ENCODE measurements around the gene PAQR5. TPM values are rescaled to one million over a fixed set of nuclear protein-coding genes. Genes with fewer than 3 reads are reported as not detected.
A peak's percentile ranks its signal among the peaks of the same experiment; 100 is the strongest.
"Not testable (repeated sequence)": the region's sequence is repeated elsewhere in the genome, so short reads cannot be mapped to it uniquely, and the experiment has no call there.

Gene PAQR5
- total RNA-seq, 1 experiment from 2014 or later: 3.8 TPM

DNA sequence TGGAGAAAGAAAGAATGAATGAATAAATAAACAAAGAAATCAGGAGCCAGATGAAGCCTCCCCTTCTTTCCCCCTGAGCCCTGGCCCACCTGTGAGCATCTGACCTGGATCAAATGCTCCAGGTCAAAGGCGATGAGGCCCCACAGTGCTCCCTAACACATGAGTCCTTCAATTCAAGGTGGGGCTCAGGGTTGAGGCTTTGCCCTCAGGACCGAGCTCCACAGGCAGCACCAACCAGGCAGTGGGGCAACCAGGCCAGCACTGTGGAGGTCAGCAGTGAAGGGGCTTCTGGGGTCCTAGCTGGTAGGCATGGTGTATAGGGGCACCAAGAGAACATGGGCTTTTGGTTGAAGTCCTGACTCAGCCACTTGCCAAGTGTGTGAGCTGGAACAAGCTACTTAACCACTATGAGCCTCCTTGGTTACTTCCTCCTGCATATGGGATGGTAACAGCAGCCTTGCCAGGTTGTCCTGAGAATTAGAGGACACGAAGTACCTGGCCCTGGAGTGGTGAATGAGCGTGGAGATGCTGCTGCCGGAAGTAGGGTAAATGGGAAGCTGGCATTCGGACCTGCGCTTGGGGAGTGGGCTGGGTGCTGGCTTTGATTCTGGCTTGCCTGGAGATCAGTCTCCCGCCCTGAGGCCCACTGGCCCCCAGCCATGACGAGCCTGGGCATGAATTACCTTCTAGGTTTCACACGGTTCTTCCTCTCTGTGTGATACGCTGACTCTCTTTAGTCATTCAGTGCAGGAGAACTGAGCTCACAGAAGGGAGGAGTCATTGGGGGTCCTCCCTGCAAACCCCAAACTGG is 10.0 kb upstream of the PAQR5 start:
- no peaks in the 10 kb centered on the region for H3K36me3 ChIP-seq (replicated peaks; ENCODE audit: control insufficient read depth, insufficient read depth, low read length)
- no peak for DNase-seq
- H3K27me3 ChIP-seq (ENCODE audit: control insufficient read depth, insufficient read depth, low read length): no peaks in the 10 kb centered on the region; the same call in 1 of the 2 replicates
- no peak overlapping the region for H3K4me3 ChIP-seq (ENCODE audit: insufficient read depth, low read depth, low read length)

DNA sequence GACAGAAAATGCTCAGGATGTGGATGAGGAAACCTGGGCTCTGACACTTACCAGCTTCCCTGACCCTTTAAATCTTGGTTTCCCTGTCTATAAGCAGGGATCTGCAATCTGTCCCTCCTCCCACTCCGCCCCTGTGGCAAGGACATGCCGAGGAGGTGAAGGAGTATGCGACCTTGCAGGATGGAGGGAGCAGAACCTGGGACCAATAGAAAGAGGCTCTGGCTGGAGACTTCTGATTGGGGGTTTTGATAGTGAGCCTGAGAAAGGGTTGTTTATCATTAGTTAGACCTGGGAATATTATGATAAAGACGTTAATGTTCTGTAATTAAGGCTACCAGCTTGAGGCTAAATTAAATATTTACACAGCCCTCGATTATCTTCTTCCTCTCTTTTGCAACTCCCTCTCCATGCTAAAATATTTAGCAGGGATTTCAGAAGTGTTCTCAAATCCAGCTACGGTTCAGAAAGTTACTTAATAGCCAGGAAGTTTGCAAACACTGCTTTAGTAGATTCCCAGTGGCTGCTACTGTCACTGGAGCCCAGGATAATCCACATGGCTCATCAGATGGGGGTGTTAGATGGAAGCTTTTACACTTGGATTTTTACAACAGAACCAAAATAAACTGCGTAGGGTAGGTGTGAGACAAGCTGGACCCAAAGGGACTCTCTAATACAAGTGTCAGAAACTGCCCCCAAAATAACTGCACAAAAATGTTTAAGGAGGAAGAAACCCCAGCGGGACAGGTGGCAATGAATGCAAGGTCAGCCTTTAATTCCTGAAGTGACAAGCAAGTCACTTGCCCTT is 9.2 kb upstream of the PAQR5 start:
- peak; percentile 59 for DNase-seq
- Histone ChIP-seq H3K27me3 (ENCODE audit: control insufficient read depth, insufficient read depth, low read length) (no peaks in the 10 kb centered on the region; the same call in 1 of the 2 replicates), H3K4me3 (ENCODE audit: insufficient read depth, low read depth, low read length) (no peak overlapping the region), H3K36me3 (replicated peaks; ENCODE audit: control insufficient read depth, insufficient read depth, low read length) (no peaks in the 10 kb centered on the region)

DNA sequence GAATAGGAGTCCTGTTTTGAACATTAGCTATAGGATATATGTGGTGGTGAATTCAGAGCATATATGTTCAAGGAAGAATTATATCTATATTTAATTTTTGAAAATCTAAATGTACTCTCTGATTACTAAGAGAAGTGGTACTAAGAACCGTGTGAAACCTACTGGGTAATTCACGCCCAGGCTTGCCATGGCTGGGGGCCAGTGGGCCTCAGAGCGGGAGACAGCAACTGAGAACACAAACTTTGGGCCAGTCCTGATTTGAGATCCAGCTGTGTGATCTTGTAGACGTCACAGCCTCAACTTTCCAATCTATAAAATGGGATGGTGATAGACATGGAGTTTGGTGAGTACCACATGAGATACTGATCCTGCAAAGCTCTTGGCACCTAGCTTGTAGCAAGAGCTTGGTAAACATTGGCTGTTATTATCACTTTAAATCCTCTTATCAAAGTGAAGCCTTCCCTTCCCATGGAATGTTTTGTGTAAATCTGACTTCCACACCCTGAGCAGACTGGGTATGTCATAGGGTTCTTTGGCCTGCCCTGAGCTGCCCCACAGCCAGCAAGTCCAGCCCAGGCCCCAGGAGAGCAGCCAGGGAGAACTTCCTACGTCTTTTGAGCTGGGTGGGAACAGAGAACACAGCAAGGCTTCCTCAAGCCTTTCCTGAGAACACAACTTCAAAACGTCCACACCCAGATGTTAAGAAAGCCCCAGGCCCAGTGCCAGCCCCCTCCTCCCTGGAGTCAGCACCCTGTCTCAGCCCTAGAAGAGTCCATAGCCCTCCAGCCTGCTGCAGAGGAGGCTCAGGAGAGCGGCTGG is 8.2 kb upstream of the PAQR5 start:
- Histone ChIP-seq H3K4me3 (ENCODE audit: insufficient read depth, low read depth, low read length) (no peak overlapping the region), H3K36me3 (replicated peaks; ENCODE audit: control insufficient read depth, insufficient read depth, low read length) (no peaks in the 10 kb centered on the region), H3K27me3 (ENCODE audit: control insufficient read depth, insufficient read depth, low read length) (no peaks in the 10 kb centered on the region; the same call in 1 of the 2 replicates)
- DNase-seq: no peak

DNA sequence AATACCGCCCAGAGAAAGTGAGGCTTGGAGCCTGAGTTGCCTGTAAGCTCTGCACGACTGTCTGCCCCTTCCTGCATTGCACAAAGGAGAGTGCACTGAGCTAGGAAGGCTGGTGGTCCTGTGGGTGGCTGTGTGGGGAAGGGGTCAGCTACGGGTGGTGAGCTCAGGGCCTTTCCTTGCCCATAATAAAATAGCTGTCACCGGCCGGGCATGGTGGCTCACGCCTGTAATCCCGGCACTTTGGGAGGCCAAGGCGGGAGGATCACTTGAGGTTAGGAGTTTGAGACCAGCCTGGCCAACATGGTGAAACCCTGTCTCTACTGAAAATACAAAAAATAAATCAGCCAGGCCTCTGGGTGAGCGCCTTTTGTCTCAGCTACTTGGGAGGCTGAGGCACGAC is 7.1 kb upstream of the PAQR5 start:
- not testable (repeated sequence) for H3K4me3 ChIP-seq (ENCODE audit: insufficient read depth, low read depth, low read length); H3K36me3 ChIP-seq (replicated peaks; ENCODE audit: control insufficient read depth, insufficient read depth, low read length); DNase-seq; H3K27me3 ChIP-seq (ENCODE audit: control insufficient read depth, insufficient read depth, low read length)

DNA sequence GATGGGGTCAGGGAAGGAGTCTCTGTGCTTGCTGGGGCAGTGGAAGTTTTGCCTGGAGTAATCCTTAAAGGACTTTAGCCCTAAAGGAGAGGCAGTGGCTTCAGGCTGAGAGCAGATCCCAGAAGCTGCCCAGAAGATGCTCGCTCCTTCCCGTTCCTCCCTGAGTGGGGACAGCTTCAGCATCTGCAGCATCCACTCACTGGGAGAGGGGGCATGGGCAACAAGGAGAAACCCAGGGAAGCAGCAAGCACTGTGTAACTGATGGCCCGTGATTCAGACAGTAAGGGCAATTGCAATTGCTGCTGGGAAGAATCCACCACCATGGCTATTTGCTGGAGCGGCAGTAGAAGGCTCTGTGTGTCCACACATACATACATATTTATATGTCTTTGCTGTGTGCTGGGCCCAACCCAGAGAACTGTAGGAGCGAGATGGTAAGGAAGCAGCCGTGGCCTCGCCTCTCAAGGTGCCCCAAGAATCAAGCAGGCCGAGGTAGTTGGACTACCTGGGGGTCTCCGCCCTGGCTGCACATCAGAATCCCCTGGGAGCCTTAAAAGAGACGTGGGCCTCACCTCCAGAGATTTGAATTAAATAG is 5.8 kb upstream of the PAQR5 start:
- H3K36me3 ChIP-seq (replicated peaks; ENCODE audit: control insufficient read depth, insufficient read depth, low read length): no peaks in the 10 kb centered on the region
- DNase-seq: no peak
- no peak overlapping the region for H3K4me3 ChIP-seq (ENCODE audit: insufficient read depth, low read depth, low read length)
- H3K27me3 ChIP-seq (ENCODE audit: control insufficient read depth, insufficient read depth, low read length): peaks cover 12% of the 10 kb centered on the region

DNA sequence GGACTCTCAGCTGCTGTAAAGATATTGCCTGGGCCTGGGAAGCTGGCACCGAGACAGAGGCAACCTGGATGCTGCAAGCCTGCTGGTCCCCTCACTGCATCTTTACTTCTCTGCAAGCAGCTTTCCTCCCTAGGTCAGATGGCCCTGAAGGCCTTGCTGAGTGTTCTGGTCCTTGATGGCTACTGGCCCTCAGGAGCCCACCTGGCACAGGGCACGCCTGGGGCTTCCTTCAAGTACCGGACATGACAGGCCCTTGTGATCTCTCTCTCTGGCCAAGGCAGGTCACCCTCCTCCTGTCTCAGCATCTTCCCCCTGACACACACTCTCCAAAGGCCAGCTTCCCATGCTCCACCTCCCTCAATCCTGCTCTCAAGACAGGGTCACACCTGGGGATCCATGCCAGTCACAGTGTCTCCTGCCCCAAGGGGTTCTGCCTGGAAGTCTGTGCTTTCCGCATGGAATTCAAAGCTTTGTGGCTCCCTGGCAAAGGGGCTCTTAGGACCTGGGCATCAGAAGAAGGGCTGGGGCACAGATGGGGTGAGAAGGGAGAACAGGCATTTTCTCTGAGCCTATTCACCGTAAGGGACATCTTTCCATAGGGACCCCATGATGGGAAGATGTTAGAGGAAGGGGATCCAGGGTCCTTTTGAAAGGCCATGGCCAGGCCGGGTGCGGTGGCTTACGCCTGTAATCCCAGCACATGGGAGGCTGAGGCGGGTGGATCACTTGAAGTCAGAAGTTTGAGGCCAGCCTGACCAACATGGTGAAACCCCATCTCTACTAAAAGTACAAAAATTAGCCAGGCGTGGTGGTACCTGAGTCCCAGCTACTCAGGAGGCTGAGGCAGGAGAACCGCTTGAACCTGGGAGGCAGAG is 4.7 kb upstream of the PAQR5 start:
- no peak overlapping the region for H3K4me3 ChIP-seq (ENCODE audit: insufficient read depth, low read depth, low read length)
- no peak for DNase-seq
- peaks cover 21% of the 10 kb centered on the region for H3K27me3 ChIP-seq (ENCODE audit: control insufficient read depth, insufficient read depth, low read length)
- no peaks in the 10 kb centered on the region for H3K36me3 ChIP-seq (replicated peaks; ENCODE audit: control insufficient read depth, insufficient read depth, low read length)

DNA sequence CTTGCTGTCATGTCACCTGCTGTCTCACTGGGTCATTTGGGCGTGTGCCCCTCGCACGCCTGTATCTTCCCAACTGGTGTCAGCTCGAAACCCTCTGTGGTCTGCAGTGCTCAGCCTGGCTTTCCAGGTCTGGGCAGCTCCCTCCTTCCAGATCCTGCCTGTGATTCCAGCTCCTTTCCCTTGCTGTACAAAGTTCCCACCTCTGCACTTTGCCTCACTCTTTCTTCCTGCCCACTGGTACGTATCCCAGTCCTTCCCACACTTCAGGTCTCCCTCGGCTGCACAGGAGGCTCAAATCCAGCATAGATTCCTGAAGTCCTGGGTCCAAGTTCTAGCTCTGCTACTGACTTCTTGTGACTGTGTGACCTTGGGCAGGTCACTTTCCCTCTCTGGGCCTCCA is 2.1 kb upstream of the PAQR5 start:
- peaks cover 38% of the 10 kb centered on the region for H3K27me3 ChIP-seq (ENCODE audit: control insufficient read depth, insufficient read depth, low read length)

DNA sequence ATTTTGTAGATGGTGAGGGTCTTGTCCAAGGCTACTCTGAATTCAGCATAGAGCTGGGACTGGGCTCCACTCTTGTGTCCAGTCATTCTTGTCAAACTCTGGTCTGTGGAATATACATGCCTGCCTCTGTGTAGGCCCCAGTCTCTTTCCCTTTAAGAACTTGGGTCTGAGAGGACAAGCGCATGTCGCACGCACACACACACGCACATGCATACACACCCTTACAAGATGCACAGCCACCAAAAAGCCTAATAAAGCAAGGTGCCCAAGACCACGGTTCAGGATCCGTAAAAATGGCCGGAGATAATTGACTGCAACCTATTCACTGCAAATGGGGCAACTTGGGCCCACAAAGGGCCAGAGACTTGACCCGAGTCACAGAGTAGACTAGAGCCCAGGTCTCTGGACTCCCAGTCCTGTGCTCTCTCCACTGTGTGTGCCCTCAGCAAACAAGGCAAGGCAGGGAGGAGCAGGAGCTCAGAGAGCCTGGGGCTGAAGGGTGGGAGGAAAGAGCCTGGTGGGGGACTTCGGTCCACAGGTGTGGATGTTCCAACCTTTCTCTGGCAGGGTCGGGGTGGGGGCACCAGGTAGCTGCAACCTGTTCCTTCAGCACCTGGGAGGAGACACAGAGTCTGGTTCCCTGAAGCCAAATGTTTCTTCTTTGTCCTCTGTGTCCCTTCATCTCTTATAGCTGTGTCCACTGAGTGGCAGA is 914 bp upstream of the PAQR5 start:
- Histone ChIP-seq H3K27me3 (ENCODE audit: control insufficient read depth, insufficient read depth, low read length) (peaks cover 38% of the 10 kb centered on the region), H3K4me3 (ENCODE audit: insufficient read depth, low read depth, low read length) (no peak overlapping the region), H3K36me3 (replicated peaks; ENCODE audit: control insufficient read depth, insufficient read depth, low read length) (no peaks in the 10 kb centered on the region)
- DNase-seq: no peak

More for the DNA sequence above, 2.1 kb upstream of the PAQR5 start:
- no peak overlapping the region for H3K4me3 ChIP-seq (ENCODE audit: insufficient read depth, low read depth, low read length)
- no peaks in the 10 kb centered on the region for H3K36me3 ChIP-seq (replicated peaks; ENCODE audit: control insufficient read depth, insufficient read depth, low read length)
- no peak for DNase-seq

DNA sequence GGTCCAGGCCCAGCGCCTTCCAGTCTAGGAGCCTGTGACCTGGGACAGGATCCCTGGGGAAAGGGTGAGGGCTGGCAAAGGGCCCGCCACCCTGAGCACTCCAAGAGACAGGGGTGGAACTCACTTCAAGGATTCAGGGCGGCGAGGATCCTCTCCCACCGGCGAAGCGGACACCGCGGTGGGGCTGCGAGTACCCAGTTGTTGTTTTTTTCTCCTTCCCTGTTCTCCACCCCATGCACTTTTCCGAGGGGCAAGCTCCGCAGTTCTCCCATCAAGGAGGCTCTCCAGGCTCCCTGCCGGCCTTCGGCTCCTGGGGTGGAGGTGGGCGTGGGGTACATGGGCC is 387 bp upstream of the PAQR5 start:
- Histone ChIP-seq H3K4me3 (ENCODE audit: insufficient read depth, low read depth, low read length) (peak overlapping the region; percentile 55), H3K27me3 (ENCODE audit: control insufficient read depth, insufficient read depth, low read length) (peaks cover 38% of the 10 kb centered on the region), H3K36me3 (replicated peaks; ENCODE audit: control insufficient read depth, insufficient read depth, low read length) (no peaks in the 10 kb centered on the region)
- no peak for DNase-seq

DNA sequence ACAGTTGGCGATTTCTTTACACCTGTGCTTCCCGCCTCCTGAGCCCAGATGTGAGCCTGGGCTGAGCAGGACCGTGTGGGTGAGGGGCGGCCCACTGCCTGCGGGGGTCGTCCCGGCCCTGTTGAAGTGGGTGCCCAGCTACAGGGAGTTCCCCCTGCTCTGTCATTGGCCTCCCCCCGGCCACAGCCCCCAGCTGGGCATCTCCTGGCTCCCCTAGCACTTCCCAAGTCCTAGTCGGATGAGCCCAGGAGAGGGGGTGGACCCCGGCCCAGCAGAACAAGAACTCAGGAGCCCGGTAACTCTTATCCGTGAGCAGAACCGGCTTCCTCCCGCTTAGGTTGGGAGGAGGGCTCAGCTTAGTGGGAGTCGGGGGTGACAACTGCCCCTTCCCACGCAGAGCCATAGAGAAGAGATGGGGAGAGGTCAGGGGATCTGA is 757 bp downstream of the PAQR5 start:
- no peak for DNase-seq

DNA sequence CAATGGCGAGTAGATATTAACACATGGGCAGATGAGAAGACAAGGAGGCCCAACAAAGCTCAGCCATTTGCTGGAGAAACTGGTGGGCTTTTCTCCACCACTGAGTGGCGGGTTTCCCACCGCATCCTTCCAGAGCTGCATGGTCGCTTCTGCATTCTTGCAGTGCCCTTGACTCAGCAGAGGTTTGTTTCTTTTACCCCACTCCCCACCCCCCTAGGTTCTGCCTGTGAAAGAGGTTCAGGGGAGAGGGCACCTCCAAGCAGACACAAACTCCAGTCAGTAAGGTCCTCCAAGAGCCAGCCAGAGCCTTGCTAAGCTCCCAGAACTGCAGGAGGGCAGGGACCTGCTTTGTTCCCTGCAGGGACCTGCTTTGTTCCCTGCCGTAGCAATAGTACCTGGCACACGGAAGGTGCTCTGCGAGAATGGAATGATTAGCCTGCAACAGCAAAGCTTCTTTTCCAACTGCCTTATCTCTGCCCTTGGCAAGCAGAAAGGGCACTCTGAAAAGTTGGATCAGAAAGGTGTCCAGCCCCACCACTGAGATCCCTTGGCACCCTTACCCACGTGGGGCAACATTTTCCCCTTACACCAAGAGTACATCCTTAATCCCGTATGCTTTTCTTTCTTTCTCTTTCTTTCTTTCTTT is 1.4 kb downstream of the PAQR5 start:
- Histone ChIP-seq H3K27me3 (ENCODE audit: control insufficient read depth, insufficient read depth, low read length) (peaks cover 38% of the 10 kb centered on the region), H3K36me3 (replicated peaks; ENCODE audit: control insufficient read depth, insufficient read depth, low read length) (no peaks in the 10 kb centered on the region), H3K4me3 (ENCODE audit: insufficient read depth, low read depth, low read length) (peak overlapping the region; percentile 55)
- DNase-seq: peak; percentile 77

More for the DNA sequence above, 757 bp downstream of the PAQR5 start:
- Histone ChIP-seq H3K27me3 (ENCODE audit: control insufficient read depth, insufficient read depth, low read length) (peaks cover 38% of the 10 kb centered on the region), H3K36me3 (replicated peaks; ENCODE audit: control insufficient read depth, insufficient read depth, low read length) (no peaks in the 10 kb centered on the region), H3K4me3 (ENCODE audit: insufficient read depth, low read depth, low read length) (peak overlapping the region; percentile 55)

DNA sequence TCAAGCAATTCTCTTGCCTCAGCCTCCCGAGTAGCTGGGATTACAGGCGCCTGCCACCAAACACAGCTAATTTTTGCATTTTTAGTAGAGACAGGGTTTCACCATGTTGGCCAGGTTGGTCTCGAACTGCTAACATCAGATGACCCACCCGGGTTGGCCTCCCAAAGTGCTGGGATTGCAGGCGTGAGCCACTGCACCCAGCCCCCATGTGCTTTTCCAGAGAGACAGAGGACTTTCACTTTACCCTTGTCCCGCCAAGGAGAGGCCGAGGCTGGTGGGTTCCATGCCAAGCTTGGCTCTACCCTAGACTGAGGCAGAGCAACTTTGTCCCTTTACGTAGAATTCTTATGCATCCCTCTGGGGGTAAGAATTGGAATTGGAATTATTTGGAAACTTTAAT is 2.4 kb downstream of the PAQR5 start:
- H3K4me3 ChIP-seq (ENCODE audit: insufficient read depth, low read depth, low read length); DNase-seq; H3K36me3 ChIP-seq (replicated peaks; ENCODE audit: control insufficient read depth, insufficient read depth, low read length): not testable (repeated sequence)
- H3K27me3 ChIP-seq (ENCODE audit: control insufficient read depth, insufficient read depth, low read length): peaks cover 38% of the 10 kb centered on the region
